GM12892 (cell line): ENCODE measurements around the gene TMUB2.
A peak's percentile ranks its signal among the peaks of the same experiment; 100 is the strongest.

Experiments
- POLR2A ChIP-seq: IDR thresholded peaks from 2 replicates; pipeline ENCODE4 v1.6.1; 2011; ENCODE audit warnings: low read depth, low read length, control low read depth
- POLR2AphosphoS5 ChIP-seq: IDR thresholded peaks from 2 replicates; pipeline ENCODE4 v1.6.1; 2011; ENCODE audit warnings: low read depth, low read length, control low read depth
- TAF1 ChIP-seq: IDR thresholded peaks from 2 replicates; pipeline ENCODE4 v1.6.1; 2011; ENCODE audit warnings: low read depth, mild to moderate bottlenecking, control low read depth, low read length, borderline replicate concordance

- no peak for TF ChIP-seq TAF1
- TF ChIP-seq POLR2A = peak; percentile 19; the same call in 1 of the 2 replicates
- no peak for TF ChIP-seq POLR2AphosphoS5
These were observed 6.0 kb downstream of the TMUB2 start for GRCh38 chr17:44192750-44193149.
